ENCODE measurements around the gene PDIA4. TPM values are rescaled to one million over a fixed set of nuclear protein-coding genes. Genes with fewer than 3 reads are reported as not detected.

PDIA4 gene
- total RNA-seq, result 100 to 1,000 TPM in 2 of 7 donors, 10 to 100 TPM in 5; 49.6 to 130 (median 72.4) TPM
- polyA plus RNA-seq, result 10 to 100 TPM; 52.2 to 78.5 TPM
- long read RNA-seq, donor 1, transcript PDIA4-201 (10 exons, 2,903 nt), result major isoform, 430 of 540 reads
- long read RNA-seq, donor 1, transcript PDIA4-203 (3 exons, 632 nt), result minor isoform, 7 of 540 reads
- long read RNA-seq, donor 1, partial matches to known transcripts, result 68 of 540 reads
- long read RNA-seq, donor 1, other reads (novel, unspliced or antisense), result 35 of 540 reads
- long read RNA-seq, donor 2, transcript PDIA4-201 (10 exons, 2,903 nt), result major isoform, 57 of 146 reads
- long read RNA-seq, donor 2, partial matches to known transcripts, result 89 of 146 reads
- long read RNA-seq, donor 2, other reads (novel, unspliced or antisense), result 0 of 146 reads
- long read RNA-seq, donor 3, transcript PDIA4-201 (10 exons, 2,903 nt), result major isoform, 260 of 377 reads
- long read RNA-seq, donor 3, partial matches to known transcripts, result 92 of 377 reads
- long read RNA-seq, donor 3, other reads (novel, unspliced or antisense), result 23 of 377 reads

- TF ChIP-seq, protein P1, sequence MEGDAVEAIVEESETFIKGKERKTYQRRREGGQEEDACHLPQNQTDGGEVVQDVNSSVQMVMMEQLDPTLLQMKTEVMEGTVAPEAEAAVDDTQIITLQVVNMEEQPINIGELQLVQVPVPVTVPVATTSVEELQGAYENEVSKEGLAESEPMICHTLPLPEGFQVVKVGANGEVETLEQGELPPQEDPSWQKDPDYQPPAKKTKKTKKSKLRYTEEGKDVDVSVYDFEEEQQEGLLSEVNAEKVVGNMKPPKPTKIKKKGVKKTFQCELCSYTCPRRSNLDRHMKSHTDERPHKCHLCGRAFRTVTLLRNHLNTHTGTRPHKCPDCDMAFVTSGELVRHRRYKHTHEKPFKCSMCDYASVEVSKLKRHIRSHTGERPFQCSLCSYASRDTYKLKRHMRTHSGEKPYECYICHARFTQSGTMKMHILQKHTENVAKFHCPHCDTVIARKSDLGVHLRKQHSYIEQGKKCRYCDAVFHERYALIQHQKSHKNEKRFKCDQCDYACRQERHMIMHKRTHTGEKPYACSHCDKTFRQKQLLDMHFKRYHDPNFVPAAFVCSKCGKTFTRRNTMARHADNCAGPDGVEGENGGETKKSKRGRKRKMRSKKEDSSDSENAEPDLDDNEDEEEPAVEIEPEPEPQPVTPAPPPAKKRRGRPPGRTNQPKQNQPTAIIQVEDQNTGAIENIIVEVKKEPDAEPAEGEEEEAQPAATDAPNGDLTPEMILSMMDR (IDR thresholded peaks at IDR 0.05), result peak in 2 of 3 donors; percentile 43 to 52
- TF ChIP-seq EP300 (IDR thresholded peaks at IDR 0.05), result peak; percentile 37
- TF ChIP-seq POLR2A (IDR thresholded peaks at IDR 0.05), result peak; percentile 67
- Histone ChIP-seq H3K36me3 (no peaks in the 10 kb centered on the region), H3K4me1 (ENCODE audit: insufficient read depth) (peaks cover 6% of the 10 kb centered on the region), H3K27ac (peak within 1 kb of the TSS; percentile 65 to 94), H3K27me3 (no peaks in the 10 kb centered on the region), H3K4me3 (peak within 1 kb of the TSS; percentile 81), H3K9me3 (no peaks in the 10 kb centered on the region)
- 0 to 1% (median 0%) methylated on average over 60 to 87 of the region's 87 CpGs for WGBS, 3 donors
- DNase-seq, result peak; percentile 99 to 100 (median 99)
- intact Hi-C loops (cut with DNase I), result no loop called here
Observed at GRCh38 chr7:149028346-149029109, at the start of gene PDIA4. TSS of gene PDIA4 (minus strand) at chr7:149028505. CDS start at chr7:149028408, 97 bp downstream.

- no peaks in the 10 kb centered on the region for H3K36me3 ChIP-seq
- H3K27ac ChIP-seq, result no peak overlapping the region
- WGBS, 3 donors, result 88 to 96% (median 91%) methylated on average over 9 of the region's 9 CpGs
- no peaks in the 10 kb centered on the region for H3K9me3 ChIP-seq
- intact Hi-C loops (cut with DNase I), result no loop called here
- DNase-seq, result no peak
- H3K4me3 ChIP-seq, result no peak overlapping the region
- no peaks in the 10 kb centered on the region for H3K4me1 ChIP-seq (ENCODE audit: insufficient read depth)
- TF ChIP-seq, protein P1 (IDR thresholded peaks at IDR 0.05), result no peak
- H3K27me3 ChIP-seq, result no peaks in the 10 kb centered on the region
Observed at GRCh38 chr7:149077594-149077993, 49.3 kb upstream of the PDIA4 start.

DNA sequence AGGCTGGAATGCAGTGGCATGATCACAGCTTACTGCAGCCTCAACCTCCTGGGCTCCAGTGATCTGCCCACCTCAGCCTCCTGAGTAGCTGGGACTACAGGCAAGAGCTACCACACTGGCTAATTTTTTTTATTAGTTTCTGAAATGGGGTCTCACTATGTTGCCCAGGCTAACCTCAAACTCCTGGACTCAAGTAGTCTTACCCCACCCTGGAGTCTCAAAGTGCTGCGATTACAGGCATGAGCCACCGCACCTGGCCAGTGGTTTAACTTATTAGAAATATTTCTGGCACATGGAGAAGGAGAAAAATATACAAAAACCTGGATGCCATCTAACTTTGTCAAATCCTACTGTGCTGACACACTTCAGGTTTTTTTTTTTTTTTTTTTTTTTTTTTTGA lies 47.0 kb upstream of the PDIA4 start:
- intact Hi-C loops (cut with DNase I), result no loop called here
- TF ChIP-seq EP300 (IDR thresholded peaks at IDR 0.05) (no peak), POLR2A (IDR thresholded peaks at IDR 0.05) (no peak)
- TF ChIP-seq, protein P1 (IDR thresholded peaks at IDR 0.05), result no peak
- Histone ChIP-seq H3K9me3 (no peaks in the 10 kb centered on the region), H3K4me1 (ENCODE audit: insufficient read depth) (no peaks in the 10 kb centered on the region), H3K27me3 (no peaks in the 10 kb centered on the region), H3K4me3 (no peak overlapping the region), H3K36me3 (no peaks in the 10 kb centered on the region), H3K27ac (no peak overlapping the region)
- WGBS, 3 donors, result 98 to 100% (median 100%) methylated on average over 2 of the region's 2 CpGs
- no peak for DNase-seq

GRCh38 chr7:149074116-149074885 lies 46.0 kb upstream of the PDIA4 start:
- Histone ChIP-seq H3K4me3 (no peak overlapping the region), H3K36me3 (no peaks in the 10 kb centered on the region)

More at GRCh38 chr7:149074116-149074885, 46.0 kb upstream of the PDIA4 start:
- Histone ChIP-seq H3K9me3 (no peaks in the 10 kb centered on the region), H3K27me3 (no peaks in the 10 kb centered on the region), H3K27ac (no peak overlapping the region), H3K4me1 (ENCODE audit: insufficient read depth) (no peaks in the 10 kb centered on the region)
- no peak for DNase-seq
- intact Hi-C loops (cut with DNase I), result no loop called here
- 73 to 80% (median 74%) methylated on average over 3 of the region's 3 CpGs for WGBS, 3 donors
- TF ChIP-seq, protein P1 (IDR thresholded peaks at IDR 0.05), result no peak
